ENCODE results near the gene FGFRL1.
"Not testable (repeated sequence)": the region's sequence is repeated elsewhere in the genome, so short reads cannot be mapped to it uniquely, and the experiment has no call there.

Gene FGFRL1

DNA sequence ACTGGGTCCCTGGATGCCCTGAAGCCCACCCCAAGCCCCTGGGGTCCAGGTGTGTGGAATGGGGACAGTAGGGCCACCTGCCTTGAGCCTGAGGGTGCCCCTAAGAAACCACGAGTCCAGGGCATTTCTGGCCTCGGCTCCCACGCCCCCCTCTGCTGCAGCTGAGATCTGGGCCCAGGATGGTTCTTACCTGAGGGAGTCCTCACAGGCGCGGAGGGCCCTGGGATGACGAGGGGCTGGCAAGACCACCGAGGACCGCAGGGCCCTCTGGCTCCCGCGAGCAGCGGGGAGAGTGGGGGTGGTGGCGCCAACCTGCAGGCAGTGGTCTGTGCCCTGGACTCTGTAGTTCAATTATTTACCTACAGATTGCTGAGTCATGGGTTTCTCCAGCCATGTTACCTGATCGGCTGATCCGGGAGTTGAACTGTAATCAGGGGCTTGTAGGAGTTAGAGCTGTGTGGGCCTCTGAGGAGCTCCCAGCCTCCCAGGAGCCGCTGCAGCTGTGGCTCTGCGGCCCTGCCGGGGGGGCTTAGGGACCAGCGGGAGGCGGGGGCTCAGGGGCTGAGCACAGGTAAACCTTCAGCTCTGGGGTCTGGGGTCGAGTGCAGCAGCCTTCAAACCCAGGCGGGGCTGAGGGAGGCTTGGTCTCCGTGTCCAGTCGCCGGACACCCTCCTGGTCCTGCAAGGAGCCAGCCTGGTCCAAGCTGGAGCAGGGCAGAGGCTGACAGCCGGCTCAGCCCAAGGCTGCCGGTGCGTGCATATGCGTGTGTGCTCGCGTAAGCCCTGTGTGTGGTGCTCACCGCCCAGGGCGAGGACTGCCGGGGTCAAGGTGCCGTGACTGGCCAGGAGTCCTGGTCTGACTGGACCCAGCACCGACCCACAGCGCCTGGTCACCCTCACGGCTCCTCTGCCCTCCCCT, 18.1 kb upstream of the FGFRL1 start, which contains the start of gene SLC26A1:
SLC26A1 (minus strand) TSS at position 294 of the 919 bp plus-strand sequence. CDS start 1,701 bp downstream, outside the sequence.
- no peak for DNase-seq

DNA sequence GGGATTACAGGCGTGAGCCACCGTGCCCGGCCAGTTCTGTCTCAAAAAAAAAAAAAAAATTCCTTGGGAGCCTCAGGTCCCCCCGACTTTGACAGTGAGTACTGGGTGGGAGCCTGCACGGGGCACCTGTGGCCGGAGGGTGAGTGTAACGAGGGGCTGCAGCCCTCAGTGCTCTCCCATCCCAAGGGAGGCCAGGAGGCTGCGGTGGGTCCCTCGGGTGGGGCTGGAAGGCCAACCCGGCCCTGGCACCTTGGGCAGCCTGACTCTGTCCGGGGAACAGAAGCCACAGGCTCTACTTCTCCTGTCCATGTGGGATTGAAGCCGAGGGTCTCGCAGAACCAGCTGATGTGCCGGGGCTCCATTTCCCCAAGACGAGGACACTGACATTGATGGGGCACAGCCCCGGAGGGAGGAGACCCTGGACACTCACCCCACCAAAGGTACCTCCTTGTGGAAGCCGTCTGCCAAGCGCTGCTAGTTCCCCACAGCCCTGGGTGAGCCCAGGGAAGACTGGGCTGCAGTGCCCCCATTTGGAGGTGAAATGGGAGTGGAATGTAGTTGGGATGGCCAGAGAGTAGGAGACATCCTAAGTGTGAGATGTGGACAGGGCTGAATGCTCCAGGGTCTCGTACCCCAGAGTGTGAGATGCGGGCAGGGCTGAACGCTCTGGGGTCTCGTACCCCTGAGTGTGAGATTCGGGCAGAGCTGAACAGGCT, 16.0 kb upstream of the FGFRL1 start:
- no peak for DNase-seq

DNA sequence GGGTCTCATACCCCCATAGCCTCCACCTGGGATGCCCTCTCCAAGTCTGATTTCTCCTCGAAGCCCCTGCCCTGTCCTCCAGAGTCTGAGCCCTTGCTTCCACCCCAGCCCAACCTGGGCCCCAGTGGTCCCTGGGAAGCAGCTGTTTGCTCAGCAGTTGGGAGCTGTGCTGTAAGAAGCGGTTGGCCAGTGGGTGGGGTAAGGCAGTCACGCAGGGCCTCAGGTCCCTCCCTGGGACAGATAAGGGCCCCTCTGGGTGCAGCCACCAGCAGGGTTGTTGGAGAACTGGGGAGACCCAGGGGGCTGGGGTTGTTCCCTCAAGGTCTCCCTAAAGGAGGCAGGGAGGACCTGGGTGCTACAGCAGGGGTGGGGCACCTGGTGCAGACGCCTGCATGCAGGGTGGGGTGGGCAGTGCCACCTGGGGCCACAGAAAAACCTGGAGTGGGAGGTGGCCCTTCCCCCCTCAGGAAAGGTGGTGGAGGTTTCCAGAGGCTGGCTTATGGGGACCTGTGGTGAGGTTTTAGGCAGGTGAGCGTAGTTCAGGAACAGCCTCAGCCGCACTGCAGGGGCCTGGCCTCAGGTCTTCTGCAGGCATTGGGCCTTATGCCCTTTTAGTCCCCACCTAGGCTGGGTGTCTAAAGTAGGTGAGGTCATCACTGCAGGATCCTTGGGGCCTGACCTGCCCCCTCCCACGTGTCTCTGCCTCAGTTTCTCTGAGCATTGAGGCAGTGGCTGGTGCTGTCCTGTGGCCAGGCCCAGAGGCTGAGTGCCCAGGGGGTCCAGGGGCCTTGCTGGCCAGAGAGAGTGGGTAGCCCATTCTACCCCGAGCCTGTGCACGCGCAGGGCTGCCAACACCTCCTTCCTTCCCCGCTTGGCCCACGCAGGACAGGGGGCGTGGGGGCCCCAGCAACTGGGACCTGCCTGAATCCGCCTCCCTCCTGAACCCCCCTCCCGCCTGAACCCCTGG, 15.1 kb upstream of the FGFRL1 start:
- DNase-seq, result no peak

DNA sequence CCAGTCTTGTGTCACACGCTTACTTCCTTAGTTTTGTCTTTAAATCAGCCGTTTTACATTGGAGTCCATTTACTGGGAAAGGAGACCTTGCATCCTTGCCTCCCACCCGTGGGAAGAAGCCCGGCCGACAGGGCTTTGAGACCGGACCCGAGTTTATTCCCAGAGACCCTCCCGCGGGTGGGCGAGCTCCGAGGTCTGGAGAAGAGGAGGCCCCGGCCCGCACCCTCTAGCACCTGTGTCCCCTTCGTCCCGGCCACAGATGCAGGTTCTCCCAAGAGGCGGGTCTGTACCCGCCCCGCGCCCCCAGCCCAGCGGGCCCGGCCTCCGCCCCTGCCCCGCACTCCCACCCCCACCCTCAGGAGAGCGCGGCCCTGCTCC, 14.4 kb upstream of the FGFRL1 start:
- no peak for DNase-seq

DNA sequence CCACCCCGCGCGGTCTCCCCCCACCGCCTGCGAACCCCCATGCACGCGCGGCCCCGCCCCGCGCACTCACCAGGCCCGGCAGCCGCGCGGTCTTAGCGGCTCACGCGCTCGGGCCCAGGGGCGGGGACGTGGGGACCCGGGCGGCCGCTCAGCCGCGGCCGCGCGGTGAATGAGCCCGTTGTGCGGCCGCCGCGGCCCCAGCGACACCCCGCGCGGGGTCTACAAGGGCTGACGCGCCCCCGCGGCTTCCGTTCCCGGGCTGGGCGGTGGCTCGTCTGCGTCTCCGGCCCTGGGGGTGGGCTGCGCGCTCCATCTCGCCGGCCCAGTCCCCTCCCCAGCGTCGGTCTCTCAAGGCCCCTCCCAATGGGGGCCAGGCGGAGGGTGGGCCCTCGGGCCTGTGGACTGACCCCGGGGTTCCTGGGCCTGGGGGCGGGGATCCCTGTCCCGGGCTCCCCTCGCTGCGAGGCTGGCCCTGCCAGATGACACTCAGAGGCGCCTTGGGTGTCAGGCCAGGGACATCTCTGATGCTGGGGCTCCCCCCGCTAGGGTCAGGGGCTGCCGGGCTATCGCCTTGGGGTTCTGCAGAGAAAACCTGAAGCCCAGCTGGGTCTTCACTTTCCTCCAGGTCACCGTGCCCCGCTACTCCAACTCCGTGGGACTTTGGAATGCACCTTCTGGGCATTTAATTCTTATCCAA, 13.9 kb upstream of the FGFRL1 start:
- no peak for DNase-seq

DNA sequence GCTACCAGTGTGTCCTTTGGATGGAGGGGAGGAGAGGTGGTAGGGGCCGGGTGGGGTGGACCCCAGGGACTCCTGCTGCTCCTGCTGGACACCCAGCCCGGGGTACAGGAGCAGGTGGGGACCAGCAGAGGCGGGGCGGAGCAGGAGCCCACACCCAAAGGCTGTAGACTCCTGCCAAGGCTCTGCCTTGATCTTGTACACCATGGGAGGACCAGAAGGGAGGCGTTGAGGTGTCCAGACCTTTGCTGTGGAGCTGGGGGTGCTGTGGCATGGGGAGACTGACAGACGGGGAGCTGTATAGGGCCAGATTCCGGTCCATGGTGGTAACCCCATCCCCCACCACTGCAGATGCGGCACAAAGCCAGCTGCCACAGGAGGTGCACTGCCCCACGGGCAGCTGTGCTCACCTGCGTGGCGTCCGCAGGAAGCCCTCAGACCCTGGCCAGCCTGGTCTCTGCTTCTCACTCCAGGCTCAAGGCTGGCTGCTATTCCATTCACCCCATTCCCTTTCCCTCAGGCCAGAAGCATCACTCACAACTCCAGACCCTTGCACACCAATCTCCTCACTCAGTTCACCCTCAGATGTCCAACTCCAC, 13.2 kb upstream of the FGFRL1 start:
- DNase-seq, result no peak

DNA sequence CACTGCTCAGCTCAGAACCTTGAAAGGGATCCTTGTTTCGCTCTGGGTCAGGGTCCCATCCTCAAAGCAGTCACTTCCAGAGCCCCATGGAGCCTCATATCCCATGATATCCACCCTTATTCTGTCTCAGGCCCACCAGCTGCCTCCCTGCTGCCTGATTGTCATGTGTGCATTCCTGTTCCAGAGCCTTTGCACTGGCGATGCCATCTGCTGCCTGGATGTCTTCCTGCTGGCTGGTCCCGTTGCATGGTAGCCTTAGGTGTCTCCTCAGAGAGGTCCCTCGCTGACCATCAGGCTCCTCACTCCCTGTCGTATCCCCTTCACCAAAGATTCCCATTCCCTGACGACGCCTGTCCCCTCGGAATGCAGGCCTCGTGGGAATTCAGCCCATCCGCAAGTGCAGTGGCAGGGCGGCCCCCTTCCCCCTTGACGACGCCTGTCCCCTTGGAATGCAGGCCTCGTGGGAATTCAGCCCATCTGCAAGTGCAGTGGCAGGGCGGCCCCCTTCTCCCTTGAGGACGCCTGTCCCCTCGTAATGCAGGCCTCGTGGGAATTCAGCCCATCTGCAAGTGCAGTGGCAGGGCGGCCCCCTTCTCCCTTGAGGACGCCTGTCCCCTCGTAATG, 12.1 kb upstream of the FGFRL1 start:
- not testable (repeated sequence) for DNase-seq

DNA sequence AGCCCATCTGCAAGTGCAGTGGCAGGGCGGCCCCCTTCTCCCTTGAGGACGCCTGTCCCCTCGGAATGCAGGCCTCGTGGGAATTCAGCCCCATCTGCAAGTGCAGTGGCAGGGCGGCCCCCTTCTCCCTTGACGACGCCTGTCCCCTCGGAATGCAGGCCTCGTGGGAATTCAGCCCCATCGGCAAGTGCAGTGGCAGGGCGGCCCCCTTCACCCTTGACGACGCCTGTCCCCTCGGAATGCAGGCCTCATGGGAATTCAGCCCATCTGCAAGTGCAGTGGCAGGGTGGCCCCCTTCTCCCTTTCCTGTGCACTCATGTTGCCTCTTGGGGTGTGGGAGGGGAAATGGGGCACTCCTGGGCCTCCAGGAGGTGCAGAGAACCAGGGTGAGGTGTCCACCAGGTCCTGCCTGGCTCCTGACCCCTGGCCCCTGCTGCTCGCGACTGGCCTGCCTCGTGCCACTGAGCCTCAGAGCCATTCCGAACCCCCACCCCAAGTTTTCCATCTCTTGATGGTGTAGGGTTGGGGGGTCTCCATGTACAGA, 11.5 kb upstream of the FGFRL1 start:
- DNase-seq, result no peak

DNA sequence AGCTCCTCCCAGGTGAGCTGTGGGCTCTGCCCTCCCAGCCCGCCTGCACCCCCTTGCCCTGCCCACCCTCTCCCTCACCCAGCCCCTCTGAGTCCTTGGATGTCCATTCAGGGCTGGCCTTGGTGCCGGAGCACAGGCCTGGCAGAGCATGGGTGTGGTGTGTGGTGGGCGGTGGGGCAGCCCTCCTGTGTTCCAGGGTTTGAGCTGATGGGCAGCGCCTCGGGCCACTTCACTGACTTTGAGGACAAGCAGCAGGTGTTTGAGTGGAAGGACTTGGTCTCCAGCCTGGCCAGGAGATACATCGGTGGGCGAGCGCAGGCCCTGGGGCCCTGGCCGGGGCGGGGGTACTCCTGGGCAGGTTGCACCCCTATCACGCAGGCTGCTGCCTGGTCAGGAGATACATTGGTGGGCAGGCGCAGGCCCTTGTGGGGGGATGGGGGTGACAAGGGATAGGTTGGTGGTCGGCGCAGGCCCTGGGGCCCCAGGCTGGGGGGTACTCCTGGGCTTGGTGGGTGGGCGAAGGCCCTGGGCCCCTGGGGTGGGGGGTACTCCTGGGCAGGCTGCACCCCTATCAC, 10.7 kb upstream of the FGFRL1 start:
- DNase-seq, result no peak

DNA sequence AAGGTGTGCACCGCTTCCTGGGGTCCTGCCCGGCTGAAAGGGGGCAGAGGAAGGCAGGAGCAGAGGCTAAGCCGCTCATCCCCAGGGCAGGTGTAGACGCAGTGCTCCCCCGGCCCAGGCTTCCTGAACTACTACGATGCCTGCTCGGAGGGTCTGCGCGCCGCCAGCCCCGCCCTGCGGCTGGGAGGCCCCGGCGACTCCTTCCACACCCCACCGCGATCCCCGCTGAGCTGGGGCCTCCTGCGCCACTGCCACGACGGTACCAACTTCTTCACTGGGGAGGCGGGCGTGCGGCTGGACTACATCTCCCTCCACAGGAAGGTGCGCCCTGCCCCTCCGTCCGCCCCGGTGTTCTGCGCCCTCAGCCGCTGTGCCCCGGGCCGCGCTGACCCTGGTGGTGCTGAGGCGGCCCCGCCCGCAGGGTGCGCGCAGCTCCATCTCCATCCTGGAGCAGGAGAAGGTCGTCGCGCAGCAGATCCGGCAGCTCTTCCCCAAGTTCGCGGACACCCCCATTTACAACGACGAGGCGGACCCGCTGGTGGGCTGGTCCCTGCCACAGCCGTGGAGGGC, 9.8 kb upstream of the FGFRL1 start:
- DNase-seq, result no peak

DNA sequence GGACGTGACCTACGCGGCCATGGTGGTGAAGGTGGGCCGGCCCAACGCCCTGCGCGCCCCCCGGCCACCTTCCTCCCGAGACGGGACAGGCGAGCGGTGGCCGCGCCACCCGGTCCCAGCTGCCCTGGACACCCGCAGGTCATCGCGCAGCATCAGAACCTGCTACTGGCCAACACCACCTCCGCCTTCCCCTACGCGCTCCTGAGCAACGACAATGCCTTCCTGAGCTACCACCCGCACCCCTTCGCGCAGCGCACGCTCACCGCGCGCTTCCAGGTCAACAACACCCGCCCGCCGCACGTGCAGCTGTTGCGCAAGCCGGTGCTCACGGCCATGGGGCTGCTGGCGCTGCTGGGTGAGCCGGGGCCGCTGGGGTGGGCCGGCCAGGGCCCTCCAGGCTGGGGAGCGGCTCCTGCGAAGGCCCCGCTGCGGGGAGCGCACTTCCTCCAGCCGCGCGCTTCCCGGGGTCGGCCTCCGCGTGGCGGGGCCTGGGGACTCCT, 9.2 kb upstream of the FGFRL1 start:
- no peak for DNase-seq

DNA sequence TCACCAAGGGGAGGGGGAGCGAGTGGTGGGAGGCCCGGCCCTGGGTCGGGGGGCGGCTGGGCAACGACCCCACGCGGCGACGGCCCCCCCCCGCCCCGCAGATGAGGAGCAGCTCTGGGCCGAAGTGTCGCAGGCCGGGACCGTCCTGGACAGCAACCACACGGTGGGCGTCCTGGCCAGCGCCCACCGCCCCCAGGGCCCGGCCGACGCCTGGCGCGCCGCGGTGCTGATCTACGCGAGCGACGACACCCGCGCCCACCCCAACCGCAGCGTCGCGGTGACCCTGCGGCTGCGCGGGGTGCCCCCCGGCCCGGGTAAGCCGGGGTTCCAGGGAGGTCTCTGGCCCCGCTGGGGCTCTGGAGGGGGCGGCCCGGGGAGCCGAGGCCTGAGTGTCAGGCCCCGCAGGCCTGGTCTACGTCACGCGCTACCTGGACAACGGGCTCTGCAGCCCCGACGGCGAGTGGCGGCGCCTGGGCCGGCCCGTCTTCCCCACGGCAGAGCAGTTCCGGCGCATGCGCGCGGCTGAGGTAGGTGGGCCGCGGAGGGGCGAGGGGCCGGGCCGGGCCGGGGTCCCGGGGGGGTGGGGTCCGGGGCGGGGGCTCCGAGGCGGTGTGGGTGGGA, 8.7 kb upstream of the FGFRL1 start:
- DNase-seq, result no peak

DNA sequence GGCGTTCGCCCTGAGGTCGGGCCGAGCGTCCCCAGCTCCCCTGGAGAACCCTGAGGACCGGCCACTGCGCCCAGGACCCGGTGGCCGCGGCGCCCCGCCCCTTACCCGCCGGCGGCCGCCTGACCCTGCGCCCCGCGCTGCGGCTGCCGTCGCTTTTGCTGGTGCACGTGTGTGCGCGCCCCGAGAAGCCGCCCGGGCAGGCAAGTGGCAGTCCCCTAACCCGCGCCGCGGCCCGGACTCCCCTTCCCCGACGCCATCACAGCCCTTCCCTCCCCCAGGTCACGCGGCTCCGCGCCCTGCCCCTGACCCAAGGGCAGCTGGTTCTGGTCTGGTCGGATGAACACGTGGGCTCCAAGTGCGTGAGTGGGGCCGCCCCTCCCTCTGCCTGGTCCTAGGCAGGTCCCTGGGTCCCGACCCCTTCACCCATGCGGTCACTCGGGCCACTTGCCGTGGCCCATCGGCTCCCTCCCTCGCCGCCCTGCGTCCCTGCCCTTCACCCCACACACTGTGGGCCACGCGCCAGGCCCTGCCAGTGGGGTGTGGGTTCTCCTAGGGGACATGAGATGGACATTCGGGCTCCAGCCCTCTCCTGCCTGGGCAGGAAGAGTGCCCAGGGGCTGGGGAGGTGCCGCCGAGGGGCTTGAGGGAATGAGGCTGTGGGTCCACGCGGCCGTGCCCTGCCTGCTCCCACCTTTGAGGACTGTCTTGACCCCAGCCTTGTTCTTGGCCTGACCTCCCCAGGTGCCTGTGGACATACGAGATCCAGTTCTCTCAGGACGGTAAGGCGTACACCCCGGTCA, 8.0 kb upstream of the FGFRL1 start:
- DNase-seq, result no peak

DNA sequence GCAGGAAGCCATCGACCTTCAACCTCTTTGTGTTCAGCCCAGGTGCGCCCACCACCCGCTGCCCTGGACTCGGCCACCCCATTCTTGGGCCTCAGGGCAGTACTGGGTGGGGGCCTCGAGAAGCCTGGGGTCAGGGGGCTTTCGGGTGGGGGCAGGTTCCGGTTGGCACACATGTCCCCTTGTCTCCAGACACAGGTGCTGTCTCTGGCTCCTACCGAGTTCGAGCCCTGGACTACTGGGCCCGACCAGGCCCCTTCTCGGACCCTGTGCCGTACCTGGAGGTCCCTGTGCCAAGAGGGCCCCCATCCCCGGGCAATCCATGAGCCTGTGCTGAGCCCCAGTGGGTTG, 7.4 kb upstream of the FGFRL1 start:
- no peak for DNase-seq

DNA sequence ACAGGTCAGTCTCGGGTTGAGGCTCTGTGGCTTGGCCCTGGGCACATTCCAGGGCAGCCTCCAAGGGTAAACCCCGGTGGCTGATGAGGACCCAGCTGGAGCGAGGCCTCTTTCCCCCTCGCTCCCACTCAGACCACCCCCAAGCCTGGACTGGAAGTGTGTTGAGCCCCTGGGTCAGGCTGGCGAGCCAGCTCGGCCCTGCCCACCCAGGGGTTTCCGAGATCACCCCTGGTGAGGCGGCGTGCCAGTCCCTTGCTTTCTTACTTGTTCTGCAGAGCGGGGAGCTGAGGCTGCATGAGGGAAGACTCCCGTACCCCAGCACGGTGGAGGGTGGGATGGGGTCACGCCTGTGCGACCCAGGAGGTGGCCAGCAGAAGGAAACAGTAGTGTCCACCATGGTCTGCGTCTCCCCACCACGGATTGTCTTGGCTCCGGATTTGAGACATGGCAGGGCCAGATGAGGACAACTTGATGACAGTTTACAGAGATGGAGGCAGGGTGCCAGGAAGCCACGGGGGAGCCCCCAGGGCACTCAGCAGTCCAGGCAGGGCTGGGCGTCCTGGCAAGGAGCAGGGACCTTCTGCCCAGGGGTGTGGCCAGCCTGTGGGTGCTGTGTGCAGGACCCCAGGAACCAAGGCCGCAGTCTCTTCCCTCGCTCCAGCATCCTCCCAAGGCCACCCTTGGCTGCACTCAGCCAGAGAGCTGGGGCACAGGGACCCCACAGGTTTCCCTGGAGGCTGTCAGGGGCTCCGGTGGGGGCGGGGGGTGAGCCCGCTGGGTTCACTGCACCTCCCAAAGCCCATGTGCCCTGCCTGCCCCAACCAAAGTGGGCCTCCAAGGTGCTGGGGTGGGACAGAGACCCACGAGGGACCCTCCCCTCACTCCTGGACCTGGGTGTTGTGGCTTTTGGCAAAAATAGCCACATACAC, 6.6 kb upstream of the FGFRL1 start:
- no peak for DNase-seq

DNA sequence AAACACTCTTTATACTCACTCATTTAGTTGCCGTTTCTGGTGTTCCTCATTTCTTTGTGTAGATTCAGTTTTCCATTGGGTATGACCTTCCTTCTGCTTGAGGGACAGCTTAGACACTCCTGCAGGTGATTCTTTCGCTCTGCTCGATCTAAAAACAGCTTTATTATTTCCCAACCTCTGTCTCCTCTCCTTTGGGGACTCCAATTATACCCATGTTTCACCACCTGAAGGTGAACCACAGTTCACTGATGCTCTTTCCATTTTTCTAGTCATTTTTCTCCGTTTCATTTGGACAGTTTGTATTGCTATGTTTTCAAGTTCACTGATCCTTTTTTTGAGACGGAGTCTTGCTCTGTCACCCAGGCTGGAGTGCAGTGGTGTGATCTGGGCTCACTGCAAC, 4.6 kb upstream of the FGFRL1 start:
- no peak for DNase-seq

DNA sequence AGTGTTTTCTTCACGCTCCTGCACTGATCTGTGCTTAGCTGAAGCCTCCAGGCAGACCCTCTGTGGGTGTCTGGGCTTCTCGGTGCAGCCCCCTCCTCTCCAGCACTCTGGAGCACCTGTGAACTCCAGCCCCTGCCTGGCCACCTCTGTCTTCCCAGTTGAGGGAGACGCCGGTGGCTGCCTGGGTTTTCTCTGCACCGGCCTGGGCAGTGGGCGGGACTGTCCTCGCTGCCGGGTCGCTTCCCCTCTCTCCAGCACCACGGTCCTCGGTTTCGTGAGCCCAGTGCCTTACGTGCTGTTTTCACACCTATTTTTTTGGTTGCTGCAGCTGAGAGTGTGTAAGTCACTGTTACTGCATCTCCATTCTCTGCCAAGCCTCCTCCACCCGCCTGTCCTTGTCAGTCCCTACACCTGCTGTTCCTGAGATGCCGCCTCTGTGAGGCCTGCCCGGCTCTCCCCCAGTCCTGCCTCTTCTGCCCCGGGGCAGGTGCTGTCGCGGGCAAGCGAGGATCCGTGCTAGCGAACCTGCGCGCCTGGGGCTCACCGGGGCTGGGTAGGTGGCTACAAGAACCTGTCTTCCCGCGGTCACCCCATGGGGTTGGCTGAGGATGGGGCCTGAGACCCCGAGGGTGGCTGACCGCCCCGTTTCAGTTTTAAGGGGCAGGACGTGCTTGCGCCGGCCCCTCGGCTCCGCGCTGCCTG, 2.4 kb upstream of the FGFRL1 start:
- DNase-seq, result no peak

All from NCI-H1105 (cell line).